ENCODE data around the gene NR2C2AP.

Gene NR2C2AP

GRCh38 chr19:19155495-19156219 is 47.6 kb downstream of the NR2C2AP start:
- Histone ChIP-seq H3K27ac (ENCODE audit: poor library complexity, severe bottlenecking) (no peak overlapping the region), H3K27me3 (ENCODE audit: insufficient read depth, poor library complexity, severe bottlenecking) (no peaks in the 10 kb centered on the region), H3K36me3 (ENCODE audit: low read depth) (no peaks in the 10 kb centered on the region; the same call in 1 of the 2 replicates), H3K4me1 (ENCODE audit: insufficient read depth, poor library complexity, severe bottlenecking) (no peaks in the 10 kb centered on the region), H3K4me3 (ENCODE audit: severe bottlenecking) (no peak overlapping the region), H3K9me3 (ENCODE audit: severe bottlenecking) (no peaks in the 10 kb centered on the region)
- TF ChIP-seq CTCF (IDR thresholded peaks at IDR 0.05; ENCODE audit: poor library complexity, severe bottlenecking): no peak
- ATAC-seq (ENCODE audit: low read depth) (no peak), DNase-seq (ENCODE audit: low spot score) (no peak)

GRCh38 chr19:19154768-19155494 is 48.3 kb downstream of the NR2C2AP start:
- H3K36me3 ChIP-seq (ENCODE audit: low read depth): no peaks in the 10 kb centered on the region; the same call in 1 of the 2 replicates
- H3K4me1 ChIP-seq (ENCODE audit: insufficient read depth, poor library complexity, severe bottlenecking): no peaks in the 10 kb centered on the region
- H3K27ac ChIP-seq (ENCODE audit: poor library complexity, severe bottlenecking): no peak overlapping the region
- no peak overlapping the region for H3K4me3 ChIP-seq (ENCODE audit: severe bottlenecking)
- no peaks in the 10 kb centered on the region for H3K27me3 ChIP-seq (ENCODE audit: insufficient read depth, poor library complexity, severe bottlenecking)
- ATAC-seq (ENCODE audit: low read depth): no peak
- no peak for DNase-seq (ENCODE audit: low spot score)
- no peak for TF ChIP-seq CTCF (IDR thresholded peaks at IDR 0.05; ENCODE audit: poor library complexity, severe bottlenecking)
- no peaks in the 10 kb centered on the region for H3K9me3 ChIP-seq (ENCODE audit: severe bottlenecking)

GRCh38 chr19:19152668-19153384 is 50.4 kb downstream of the NR2C2AP start:
- TF ChIP-seq CTCF (IDR thresholded peaks at IDR 0.05; ENCODE audit: poor library complexity, severe bottlenecking): no peak
- Histone ChIP-seq H3K27ac (ENCODE audit: poor library complexity, severe bottlenecking) (no peak overlapping the region), H3K4me3 (ENCODE audit: severe bottlenecking) (no peak overlapping the region), H3K36me3 (ENCODE audit: low read depth) (no peaks in the 10 kb centered on the region; the same call in 1 of the 2 replicates), H3K4me1 (ENCODE audit: insufficient read depth, poor library complexity, severe bottlenecking) (no peaks in the 10 kb centered on the region), H3K27me3 (ENCODE audit: insufficient read depth, poor library complexity, severe bottlenecking) (no peaks in the 10 kb centered on the region), H3K9me3 (ENCODE audit: severe bottlenecking) (no peaks in the 10 kb centered on the region)
- no peak for DNase-seq (ENCODE audit: low spot score)
- no peak for ATAC-seq (ENCODE audit: low read depth)

GRCh38 chr19:19151418-19151817 is 51.8 kb downstream of the NR2C2AP start:
- no peak for DNase-seq (ENCODE audit: low spot score)
- Histone ChIP-seq H3K36me3 (ENCODE audit: low read depth) (no peaks in the 10 kb centered on the region; the same call in 1 of the 2 replicates), H3K27ac (ENCODE audit: poor library complexity, severe bottlenecking) (no peak overlapping the region), H3K4me1 (ENCODE audit: insufficient read depth, poor library complexity, severe bottlenecking) (no peaks in the 10 kb centered on the region), H3K9me3 (ENCODE audit: severe bottlenecking) (no peaks in the 10 kb centered on the region), H3K27me3 (ENCODE audit: insufficient read depth, poor library complexity, severe bottlenecking) (no peaks in the 10 kb centered on the region), H3K4me3 (ENCODE audit: severe bottlenecking) (no peak overlapping the region)
- TF ChIP-seq CTCF (IDR thresholded peaks at IDR 0.05; ENCODE audit: poor library complexity, severe bottlenecking): no peak
- ATAC-seq (ENCODE audit: low read depth): no peak

All from RWPE2 (cell line).